MV-4-11 (cell line): Measurements from ENCODE around the gene CEP170B.
"Not testable (repeated sequence)": the region's sequence is repeated elsewhere in the genome, so short reads cannot be mapped to it uniquely, and the experiment has no call there.

Experiments
- DNase-seq: peaks from one replicate; lab custom pipeline; 2025; lab: John Stamatoyannopoulos, UW

Gene CEP170B

DNA sequence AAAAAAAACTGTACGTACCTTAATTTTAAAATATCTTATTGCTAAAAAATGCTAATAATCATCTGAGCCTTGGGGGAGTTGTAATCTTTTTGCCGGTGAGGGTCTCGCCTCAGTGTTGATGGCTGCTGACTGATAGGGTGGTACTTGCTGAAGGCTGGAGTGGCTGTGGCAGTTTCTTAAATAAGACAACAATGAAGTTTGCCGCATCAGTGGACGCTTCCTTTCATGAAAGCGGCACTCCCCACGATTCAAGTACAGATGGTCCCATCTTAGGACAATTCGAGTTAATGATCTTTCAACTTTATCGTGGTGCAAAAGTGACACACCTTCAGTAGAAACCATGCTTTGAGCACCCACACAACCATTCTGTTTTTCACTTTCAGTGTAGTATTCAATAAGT is 52.0 kb downstream of the CEP170B start:
- no peak for DNase-seq

DNA sequence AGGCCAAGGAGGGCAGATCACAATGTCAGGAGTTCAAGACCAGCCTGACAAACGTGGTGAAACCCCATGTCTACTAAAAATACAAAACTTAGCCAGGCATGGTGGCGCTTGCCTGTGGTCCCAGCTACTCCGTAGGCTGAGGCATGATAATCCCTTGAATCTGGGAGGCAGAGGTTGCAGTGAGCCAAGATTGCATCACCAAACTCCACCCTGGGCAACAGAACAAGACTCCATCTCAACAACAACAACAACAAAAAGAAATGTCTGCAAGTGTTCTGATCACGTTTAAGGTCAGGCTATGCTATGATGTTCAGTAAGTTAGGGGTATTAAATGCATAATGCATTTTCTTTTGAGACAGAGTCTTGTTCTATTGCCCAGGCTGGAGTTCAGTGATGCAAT is 52.9 kb downstream of the CEP170B start:
- peak; percentile 7 for DNase-seq

- DNase-seq = not testable (repeated sequence)
Observed at GRCh38 chr14:104919152-104919992, 54.3 kb downstream of the CEP170B start.

GRCh38 chr14:104919993-104920315 is 54.9 kb downstream of the CEP170B start:
- DNase-seq = no peak

- no peak for DNase-seq
Observed at GRCh38 chr14:104923640-104924420, 58.8 kb downstream of the CEP170B start.

GRCh38 chr14:104924421-104925213 is 59.5 kb downstream of the CEP170B start, which contains the start of gene PLD4:
Gene PLD4, plus strand, starts transcription at chr14:104924879. Its CDS starts 2,262 bp downstream, at chr14:104927141.
- DNase-seq = peak; percentile 76

DNA sequence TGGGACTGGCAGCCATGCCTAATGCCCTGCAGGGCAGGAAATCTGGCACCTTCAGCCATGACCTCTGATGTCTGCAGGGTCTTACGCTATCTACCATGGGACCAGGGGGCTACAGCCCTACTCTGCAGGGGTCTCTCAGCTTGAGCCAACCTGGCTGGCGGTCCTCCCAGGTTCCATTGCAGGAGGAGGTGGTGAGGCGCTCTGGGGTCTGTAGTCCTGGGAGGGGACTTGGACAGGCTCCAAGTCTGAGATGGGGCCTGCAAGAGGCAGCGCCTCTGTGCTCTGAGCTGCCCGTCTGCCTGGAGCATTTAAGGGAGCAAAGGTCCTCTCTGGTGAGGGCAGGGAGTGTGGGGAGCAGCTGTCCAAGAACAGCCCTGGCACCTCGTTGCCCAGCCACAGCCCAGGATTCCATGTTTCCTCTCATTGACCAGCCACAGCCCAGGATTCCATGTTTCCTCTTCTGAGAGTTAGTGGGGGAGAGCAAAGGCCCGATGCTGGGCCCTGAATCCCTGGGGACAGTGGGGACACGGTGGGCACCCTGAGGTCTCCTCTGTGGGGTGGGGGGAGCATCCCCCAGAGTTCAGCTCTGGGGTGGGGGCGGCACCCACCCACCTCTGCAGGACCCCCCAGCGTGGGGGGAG is 60.3 kb downstream of the CEP170B start:
- DNase-seq = no peak

GRCh38 chr14:104925855-104926609 is 61.0 kb downstream of the CEP170B start:
- no peak for DNase-seq

DNA sequence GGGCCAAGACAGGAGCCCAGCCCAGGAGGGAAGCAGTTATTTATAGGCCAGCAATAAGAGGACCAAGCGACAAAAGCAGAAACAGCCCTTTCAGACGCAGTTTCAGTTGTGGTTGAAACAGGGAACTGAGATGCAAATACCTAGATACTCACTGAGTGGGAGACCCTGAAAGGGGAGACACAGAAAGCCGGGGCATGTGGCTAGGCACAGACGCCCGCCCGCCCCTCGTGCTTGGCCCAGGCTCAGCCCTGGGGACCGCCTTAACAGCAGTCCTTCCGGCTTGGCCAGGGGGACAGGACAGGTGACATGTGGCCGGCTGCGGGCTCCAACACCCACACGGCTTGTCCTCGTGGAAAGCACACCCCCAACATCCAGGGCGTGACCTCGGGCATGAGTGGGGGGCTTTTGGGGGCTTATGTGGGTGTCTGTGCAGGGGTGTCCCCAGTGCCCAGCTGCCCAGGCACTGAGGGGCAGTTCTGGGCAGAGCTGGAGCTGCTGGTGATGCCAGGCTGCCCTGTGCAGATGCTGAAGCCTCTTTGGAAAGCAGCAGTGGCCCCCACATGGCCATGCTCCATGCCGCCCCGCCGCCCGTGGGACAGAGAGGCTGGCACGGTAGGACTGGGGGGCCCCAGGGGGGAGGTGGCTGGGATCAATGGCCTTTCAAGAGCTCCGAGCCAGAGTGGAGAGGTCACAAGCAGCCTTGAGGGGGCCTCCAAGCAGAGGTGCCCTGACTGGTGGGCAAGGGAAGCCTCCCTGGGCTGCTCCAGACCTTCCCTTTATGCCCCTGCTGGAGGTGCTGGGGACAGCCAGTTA is 61.8 kb downstream of the CEP170B start:
- peak; percentile 95 for DNase-seq

- DNase-seq = no peak
Observed at GRCh38 chr14:104927432-104927816, 62.4 kb downstream of the CEP170B start.

DNA sequence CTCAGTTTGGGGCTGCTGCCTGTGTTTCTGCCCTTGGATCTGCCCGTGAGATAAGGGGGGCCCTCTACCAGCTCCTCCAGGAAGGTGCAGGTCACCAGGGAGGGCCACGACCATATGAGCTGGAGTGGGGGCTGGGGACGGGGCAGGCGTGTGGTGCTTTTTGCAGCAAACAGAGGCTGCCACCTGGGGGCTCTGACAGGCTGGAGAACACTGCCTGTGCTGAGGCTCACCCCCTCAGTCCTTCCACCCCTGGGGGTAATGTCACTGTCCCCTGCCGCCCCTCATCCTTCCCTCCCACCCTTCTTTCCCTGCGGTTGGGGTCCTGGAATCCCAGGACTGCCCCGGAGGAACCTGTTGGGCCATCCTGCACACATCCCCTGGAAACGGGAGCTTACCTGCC is 62.8 kb downstream of the CEP170B start:
- DNase-seq = no peak

DNA sequence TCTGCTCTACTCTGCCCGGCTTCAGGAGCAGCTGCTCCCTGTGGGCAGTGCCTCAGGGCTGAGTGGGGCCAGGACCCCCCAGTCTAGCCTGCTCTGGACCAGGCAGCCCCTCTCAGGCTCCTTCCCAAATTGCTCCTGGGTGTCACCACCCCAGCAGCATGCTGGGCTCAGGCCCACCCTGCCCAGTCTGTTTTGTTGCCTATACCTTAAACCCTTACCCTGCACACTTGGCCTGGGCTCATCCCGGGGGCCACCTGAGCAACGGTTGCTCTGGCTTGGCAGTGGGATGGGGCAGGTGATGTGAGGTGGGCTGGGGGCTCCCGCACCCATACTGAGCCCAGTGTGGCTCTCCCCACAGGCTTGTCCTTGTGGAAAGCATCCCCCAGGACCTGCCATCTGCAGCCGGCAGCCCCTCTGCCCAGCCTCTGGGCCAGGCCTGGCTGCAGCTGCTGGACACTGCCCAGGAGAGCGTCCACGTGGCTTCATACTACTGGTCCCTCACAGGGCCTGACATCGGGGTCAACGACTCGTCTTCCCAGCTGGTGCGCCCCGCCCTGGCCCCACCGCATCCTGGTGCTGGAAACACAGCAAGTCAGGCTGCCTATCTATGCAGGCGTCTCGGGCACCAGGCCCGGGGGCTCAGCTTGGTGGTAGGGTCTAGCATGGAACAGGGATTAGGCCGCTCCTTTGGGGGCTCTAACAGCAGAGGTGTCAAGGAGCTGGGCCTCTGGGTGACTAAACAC is 63.5 kb downstream of the CEP170B start:
- no peak for DNase-seq

DNA sequence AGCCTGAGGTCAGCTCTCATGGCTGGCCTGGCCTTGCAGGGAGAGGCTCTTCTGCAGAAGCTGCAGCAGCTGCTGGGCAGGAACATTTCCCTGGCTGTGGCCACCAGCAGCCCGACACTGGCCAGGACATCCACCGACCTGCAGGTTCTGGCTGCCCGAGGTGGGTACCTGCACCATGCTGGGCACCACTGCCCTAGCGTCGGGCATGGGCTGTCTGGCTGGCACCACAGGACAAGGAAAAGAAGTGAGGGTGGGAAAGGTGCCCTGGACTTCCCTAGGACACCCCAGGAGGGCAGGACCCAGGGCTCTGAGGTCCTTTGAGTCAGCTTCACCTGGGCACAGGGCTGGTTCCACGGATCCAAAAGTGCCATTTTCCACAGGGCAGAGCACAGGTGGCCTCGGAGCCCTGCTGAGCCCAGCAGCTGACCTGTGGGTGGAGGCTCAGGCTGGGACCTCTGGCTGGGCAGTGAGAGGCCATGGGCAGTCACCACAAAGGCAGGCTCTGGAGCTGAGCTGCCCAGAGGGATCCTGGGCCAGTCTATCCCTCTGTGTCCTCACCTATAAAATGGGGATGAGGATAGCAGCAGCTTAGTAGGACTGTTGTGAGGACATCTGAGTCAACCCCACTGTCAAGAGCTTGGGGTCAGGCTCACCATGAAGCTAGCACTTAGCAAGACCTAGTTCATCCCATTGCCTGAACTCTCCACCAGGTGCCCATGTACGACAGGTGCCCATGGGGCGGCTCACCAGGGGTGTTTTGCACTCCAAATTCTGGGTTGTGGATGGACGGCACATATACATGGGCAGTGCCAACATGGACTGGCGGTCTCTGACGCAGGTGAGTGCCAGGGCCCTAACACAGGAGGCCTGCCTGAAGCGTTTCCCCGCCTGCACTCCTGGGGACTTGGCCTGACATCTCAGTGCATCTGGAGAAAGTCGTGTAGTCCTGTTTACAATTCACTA is 64.5 kb downstream of the CEP170B start:
- no peak for DNase-seq

- DNase-seq = no peak
Observed at GRCh38 chr14:104930526-104931303, 65.6 kb downstream of the CEP170B start.

GRCh38 chr14:104931304-104931770 is 66.3 kb downstream of the CEP170B start:
- no peak for DNase-seq

GRCh38 chr14:104931771-104932675 is 67.0 kb downstream of the CEP170B start:
- no peak for DNase-seq
